HG02798 (cell line): ENCODE measurements around the gene RPS6KA5.
"Not testable (repeated sequence)": the region's sequence is repeated elsewhere in the genome, so short reads cannot be mapped to it uniquely, and the experiment has no call there.

Source experiments
- ATAC-seq: cut with Tn5 transposase; IDR thresholded peaks from one replicate; pipeline ENCODE4 v1.9.1; 2021; ENCODE audit warnings: mild to moderate bottlenecking; ENCODE audit not compliant: unreplicated experiment, poor library complexity

Gene RPS6KA5

DNA sequence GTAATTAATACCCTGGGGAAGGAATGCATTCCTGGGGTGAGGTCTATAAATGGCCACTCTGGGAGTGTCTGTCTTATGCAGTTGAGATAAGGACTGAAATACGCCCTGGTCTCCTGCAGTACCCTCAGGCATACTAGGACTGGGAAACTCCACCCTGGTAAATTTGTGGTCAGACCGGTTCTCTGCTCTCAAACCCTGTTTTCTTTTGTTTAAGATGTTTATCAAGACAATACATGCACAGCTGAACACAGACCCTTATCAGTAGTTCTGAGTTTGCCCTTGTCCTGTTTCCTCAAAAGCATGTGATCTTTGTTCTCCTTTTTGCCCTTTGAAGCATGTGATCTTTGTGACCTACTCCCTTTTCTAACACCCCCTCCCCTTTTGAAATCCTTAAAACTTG, 106.8 kb downstream of the RPS6KA5 start:
- not testable (repeated sequence) for ATAC-seq

DNA sequence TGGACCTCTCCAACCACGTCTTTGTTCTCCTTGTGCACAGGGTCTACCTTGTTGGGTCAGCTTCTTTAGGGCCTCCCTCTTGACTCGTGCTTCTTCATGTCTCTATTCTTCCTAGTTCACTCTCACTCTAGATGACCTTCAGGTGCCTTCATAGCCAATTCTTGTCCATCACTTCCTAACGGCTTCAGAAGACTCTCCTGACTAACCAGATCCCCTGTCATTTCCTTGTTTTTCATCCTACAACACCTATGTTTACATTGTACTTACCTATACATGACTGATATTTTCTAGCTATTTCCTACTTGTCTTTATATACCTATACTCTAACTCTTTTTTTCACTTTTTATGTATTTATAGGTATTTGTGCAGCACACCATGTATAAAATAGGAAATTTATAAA, 117.1 kb downstream of the RPS6KA5 start:
- ATAC-seq = no peak

DNA sequence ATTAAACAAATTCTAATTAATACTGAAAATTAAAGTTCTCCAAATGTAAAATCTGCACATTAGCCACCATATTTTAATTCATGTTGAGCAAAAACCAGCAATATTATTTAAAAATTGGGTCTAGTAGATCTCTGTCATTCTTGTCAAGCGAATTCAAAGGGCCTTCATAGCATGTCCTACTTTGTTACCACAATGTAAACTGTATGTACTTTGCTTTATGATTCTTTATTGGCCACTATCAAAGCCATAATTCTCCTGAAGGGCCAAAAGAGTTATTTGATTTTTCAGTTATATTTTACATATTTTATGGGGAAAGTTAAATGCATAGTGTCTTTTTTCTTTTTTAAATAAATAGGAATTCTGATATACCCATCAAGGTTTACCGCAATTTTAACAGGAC, 117.9 kb downstream of the RPS6KA5 start:
- ATAC-seq = no peak

DNA sequence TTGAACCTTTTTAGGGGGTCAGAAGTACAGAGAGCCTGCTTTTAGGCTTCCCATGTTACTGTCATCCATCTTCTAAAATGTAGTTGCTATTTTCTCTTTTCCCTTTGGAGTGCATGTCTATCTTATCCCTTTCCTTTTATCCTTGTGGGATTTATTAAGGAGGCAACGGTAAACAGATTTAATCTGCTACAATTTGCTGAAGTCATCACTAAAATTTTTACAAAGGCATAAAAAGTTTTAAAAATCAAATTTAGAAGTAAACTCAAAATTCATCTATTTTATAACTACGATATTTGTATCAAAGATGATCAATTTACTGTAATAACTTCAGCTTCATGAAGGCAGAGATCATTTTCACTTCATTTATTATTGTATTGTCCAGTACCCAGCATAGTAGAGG, 118.7 kb downstream of the RPS6KA5 start:
- no peak for ATAC-seq

DNA sequence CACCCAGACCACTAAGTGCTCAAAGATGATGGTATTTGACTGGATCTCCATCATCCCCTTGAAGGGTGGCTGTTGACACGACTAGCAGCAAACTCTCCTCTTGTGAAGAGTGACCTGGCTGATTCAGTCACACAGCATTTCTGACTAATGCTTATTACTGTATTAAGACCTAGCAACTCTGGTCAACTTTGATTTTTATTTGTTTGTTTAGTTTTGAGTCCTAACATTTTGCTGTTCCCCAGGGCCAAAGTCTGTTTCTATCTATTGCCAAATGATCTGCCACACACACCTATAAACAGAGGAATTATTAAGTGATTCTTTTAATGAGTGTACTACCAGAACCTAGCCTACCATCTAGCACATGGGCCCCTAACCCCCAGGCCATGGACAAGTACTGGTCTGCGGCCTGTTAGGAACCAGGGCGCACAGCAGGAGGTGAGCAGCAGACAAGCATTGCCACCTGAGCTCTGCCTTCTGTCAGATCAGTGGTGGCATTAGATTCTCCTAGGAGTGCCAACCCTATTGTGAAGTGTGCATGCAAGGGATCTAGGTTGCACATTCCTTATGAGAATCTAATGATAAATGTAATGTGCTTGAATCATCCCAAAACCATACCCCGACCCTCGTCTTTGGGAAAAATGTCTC, 120.0 kb downstream of the RPS6KA5 start:
- ATAC-seq = no peak

DNA sequence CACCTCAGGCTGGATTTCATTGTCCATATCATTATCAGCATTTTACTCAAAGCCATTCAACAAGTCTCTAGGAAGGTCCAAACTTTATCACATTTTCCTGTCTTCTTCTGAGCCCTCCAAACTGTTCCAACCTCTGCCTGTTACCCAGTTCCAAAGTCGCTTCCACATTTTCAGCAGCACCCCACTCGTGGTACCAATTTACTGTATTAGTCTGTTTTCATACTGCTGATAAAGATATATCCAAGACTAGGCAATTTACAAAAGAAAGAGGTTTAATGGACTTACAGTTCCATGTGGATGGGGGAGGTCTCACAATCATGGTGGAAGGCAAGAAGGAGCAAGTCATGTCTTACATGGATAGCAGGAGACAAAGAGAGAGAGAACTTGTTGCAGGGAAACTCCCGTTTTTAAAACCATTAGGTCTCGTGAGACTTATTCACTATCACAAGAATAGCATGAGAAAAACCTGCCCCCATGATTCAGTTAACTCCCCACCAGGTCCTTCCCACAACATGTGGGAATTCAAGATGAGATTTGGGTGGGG, 121.1 kb downstream of the RPS6KA5 start:
- ATAC-seq = not testable (repeated sequence)

DNA sequence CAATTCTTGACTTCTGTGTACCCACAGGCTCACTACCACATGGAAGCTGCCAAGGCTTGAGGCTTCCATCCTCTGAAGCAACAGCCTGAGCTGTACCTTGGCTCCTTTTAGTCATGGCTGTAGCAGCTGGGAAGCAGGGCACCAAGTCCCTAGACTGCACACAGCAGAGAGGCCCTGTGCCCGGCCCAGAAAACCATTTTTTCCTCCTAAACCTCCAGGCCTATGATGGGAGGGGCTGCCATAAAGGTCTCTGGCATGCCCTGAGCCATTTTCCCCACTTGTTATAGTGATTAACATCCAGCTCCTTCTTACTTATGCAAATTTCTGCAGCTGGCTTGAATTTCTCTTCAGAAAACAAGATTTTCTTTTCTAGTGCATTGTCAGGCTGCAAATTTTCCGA, 121.8 kb downstream of the RPS6KA5 start:
- no peak for ATAC-seq

DNA sequence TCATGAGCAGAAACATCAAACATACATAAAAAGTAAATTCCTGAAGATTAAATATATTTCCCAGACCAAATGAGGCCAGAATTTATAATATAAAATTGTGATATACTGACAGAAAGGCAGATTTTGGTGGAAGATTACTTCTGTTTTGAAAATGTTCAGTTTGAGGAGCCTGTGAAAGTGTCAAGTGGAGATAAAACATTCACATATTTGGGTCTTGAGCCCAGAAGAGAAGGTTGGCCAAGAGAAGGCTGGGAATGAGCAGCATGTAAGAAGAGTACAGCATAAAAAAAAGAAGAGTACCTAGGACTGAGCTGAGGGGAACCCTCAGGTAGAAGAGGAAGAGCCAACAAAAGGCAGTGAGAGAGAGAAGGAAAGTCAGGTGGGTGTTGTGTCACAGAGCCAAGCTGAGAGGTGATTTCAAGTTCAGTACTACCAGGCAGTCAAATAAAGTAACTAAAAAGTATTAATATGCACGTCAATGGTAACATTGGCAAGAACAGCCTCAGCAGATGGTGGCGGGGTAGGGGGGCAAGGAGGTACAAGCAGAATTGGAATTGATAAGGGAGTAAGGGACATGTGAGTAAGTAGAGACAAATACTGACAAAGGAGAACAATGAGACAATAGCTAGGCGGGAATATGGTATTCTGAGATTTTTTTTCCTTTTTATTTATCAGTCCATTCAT, 123.5 kb downstream of the RPS6KA5 start:
- ATAC-seq = no peak

DNA sequence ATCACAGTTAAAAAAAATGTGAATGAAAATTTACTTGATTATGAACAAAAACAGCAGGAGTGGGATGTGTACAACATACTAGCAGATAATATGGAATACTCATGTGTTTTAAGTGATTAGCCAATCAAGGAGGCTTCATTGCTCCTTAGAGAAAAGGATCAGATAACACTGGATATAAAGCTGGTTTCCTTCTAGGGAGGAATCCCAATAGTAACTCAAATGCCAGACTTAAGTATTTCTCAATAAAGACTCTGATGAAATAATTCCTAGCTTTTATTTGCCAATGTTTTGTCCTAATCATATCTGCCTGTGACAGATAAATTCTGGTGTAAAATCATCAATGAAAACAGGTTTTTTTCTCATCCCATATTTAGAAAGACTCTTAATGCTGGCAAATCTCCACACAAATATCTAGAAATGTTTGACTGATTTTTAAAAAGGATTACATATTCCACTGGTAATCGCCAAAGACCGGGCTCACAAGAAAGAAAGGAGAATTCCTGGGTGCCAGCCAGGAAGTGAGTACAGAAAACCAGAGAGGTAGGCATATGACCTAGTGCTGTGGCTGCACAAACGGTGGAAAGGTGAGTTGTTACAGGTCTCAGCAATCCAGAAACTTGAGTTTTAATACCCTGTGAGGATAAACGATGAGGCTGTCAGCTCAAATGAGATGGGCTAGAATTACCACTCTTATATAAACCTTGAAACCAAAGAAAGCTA, 135.7 kb downstream of the RPS6KA5 start:
- no peak for ATAC-seq

DNA sequence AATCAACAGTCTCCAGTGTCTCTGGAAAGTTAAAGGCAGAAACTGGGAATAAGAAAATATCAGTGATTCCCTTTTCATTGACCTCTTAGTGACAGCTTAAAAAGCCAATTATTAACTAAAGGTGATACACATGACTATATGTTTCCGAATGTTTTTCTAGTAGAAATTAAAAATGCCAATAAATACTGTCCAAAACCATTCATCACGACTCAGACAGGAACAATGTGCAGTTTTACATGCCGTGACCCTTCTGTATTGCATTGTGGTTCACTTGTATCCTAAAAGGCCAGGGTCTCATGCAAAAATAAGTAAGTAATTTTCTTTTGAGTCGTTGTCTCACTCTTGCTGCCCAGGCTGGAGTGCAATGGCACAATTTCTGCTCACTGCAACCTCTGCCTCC, 138.3 kb downstream of the RPS6KA5 start:
- no peak for ATAC-seq

DNA sequence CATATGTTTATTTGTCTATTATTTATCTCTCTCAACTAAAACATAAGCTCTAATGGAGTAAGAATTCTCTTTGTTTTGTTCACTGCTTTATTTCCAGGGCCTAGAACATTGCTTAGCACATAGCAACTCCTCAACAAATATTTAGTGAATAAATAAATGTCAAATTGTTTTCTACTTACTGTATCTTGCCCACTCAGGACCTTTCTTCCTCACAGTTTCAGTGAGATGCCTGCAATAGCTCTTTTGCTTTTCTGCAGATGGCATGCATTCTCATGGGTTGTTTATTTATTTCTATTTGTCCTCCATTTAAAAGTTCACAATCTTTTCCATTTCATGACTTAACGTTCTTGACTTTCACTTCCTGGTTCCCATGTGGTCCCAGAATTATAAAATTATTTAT, 149.3 kb downstream of the RPS6KA5 start:
- ATAC-seq = no peak

DNA sequence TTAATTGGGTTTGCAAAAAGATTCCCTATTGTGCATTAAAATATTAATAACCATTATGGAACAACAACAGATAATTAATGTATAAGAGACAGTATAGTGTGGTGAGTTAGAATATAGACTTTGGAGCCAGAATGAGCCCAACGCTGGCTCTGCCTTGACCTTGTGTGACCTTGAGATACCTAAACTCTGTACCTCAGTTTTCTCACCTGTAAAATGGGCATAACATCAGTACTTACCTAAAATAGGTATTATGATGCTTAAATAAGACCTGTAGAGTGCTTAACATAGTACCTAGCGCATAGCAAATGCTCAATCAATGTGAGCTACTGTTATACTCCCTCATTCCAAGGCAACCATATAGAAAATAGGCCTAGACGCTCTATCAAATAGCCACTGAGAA, 153.3 kb downstream of the RPS6KA5 start:
- no peak for ATAC-seq

DNA sequence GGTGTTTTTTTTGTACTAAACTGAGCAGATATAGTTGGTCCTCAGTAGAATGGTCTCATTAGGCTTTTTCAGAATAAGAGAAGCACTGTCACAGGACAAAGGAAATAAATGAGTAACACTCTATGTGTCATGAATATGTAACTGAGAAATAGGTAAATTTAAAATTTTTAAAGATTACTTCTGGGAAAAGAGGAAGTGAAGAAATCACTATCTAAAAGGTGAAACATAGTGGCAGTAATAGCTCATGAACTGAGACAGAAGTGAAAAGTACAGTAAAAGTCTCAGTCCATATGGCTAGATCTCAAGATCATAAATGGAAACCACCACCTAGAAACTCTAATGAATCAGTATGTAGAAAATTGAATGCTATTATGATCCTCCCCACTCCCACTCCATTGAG, 154.9 kb downstream of the RPS6KA5 start:
- ATAC-seq = peak; percentile 87

DNA sequence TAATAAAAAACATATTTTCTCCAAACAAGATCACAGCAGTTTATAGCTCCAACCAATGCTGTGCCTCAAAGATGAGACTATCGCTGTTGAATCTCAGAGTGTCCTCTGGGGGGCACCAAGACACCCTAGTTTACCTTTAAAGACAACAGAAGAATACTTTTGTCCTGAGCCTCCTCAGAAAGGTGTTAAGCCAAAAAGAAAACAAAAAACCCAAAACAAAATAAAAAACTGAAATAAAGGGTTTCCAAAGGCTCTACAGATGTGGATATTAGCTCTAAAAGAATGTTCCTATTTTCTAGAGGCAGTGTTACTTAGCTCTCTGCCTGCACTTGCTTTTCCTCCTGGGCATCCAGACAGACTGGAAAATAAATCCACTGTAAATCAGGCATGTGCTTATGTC, 157.3 kb downstream of the RPS6KA5 start:
- peak; percentile 66 for ATAC-seq

DNA sequence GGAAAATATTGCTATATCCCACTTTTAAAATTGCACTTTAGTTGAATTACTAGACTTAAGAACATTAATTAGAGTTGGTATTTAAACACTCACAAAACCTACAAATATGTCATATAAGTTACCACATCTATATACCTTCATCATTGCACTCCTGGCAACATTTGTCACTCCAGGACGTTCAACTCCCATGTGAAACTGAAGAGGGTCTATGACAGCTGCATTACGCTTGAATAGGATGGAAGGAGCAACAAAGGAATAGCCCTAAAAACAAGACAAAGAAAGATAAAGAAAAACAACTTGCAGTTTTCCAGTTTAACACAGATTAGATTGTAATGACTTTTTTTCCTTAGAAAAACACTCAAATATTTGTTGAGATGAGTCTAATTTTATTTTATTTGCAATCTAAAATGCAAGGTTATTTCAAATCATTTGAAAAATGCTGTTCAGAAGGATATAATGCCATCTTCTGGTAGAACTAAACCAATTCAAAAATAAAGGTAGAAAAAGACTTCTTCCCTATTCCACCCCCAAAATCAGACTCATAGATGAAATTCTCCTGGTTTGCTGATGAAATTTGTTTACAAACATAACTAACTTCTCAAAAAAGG, 159.9 kb downstream of the RPS6KA5 start:
- ATAC-seq = no peak

DNA sequence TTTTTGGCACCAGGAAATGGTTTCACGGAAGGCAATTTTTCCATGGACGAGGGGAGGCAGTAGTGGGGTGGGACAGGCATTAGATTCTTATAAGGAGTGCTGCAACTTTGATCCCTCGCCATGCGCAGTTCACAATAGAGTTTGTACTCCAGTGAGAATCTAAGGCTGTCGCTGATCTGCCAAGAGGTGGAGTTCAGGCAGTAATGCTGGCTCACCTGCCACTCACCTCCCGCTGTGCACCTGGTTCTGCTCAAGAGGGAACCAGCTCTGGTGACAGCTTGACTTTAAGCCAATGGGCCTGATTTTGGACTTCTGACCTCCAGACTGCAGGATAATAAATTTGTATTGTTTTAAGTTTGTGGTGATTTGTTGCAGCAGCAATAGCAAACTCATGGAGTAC, 163.4 kb downstream of the RPS6KA5 start:
- no peak for ATAC-seq

DNA sequence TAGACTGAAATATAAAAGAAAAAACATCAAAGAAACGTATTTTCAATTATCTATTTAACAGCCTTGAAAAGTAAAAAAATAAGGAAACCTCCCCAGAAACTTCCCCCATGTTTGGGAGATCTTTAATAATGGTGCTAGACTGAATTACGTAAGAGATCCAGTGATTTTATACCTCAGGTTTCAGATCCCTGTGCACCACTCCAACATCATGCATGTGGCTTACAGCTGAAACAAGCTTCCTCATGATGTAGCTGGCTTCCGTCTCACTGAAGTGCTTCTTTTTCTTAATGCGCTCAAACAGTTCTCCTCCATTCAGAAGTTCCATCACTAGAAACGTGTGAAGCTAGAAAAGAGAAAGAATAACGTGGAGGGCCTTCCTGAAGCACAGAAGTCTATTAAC, 166.2 kb downstream of the RPS6KA5 start:
- ATAC-seq = no peak

DNA sequence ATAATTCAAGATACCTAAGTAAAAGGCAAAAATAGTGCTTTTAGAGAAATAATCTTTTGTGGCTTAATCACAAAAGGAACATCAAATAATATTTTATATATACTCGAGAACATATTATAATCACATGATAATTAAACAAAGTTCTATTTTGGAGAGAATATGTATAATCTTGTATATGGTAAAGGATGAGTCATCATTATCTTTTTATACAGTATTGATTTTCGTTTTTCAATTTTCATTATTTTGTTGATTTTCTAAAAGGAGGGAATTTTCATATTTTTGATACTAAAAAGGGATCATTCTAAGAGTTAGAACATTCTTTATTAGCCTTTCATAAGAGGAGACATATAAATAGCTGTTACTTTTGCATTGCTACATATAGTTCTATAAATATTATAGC, 166.9 kb downstream of the RPS6KA5 start:
- no peak for ATAC-seq

DNA sequence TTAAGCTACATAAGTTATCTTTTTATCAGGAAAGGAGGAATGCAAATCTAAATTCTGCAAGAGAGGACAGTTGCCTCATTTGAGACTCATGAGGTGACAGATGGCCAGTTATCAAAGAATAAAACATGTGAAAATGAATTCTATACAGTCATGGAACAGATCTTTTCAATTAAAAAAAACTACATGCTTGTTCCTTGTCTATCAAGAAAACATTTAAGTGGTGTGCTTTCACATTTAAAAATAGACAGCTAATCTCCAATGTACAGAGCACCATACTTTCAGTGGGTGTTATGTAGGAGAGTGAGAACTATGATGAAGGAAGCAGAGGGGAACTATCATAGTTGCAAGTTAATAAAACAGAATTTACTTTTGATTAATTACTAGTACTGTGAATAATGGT, 167.5 kb downstream of the RPS6KA5 start:
- no peak for ATAC-seq

DNA sequence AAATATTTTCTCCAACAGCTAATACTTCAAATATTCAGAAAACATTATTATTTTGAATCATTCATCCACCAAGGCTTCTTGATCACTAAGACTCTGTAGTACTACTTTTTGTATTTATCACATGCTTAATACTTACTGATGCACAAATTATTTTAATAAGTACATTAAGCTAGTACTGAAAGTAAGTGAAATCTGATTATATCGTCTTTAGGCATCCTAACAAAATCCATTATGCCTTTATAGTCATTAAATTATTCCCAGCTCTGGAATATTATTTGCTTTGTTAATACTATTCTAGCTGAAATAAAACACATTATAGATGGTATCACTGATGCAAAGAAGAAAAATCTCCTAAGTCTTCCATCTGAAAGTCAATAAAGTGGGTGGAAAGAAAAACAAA, 169.1 kb downstream of the RPS6KA5 start:
- no peak for ATAC-seq
